Heart right ventricle (tissue), 16 donors: ENCODE results near the gene CYTL1. TPM values are rescaled to one million over a fixed set of nuclear protein-coding genes. Genes with fewer than 3 reads are reported as not detected.

Experiments used
- ATAC-seq, 8 donors: fragments of 200-7000 bp; cut with Tn5 transposase; one replicate each; pipeline ENCODE4 v1.9.1; 2020; ENCODE audit warnings: mild to moderate bottlenecking in 8 of 8, moderate library complexity in 8 of 8, moderate number of reproducible peaks in 1 of 8
- DNase-seq, 2 donors: peaks; one replicate each; pipeline ENCODE4 v3.0.0-alpha.2; 2020
- H3K27ac ChIP-seq, 10 donors: fragments of 200-600 bp; sonication (generic) in 2 of 10; one replicate each; pipeline versions ENCODE4 v1.5.0 to v1.8.0; 2020 to 2022; ENCODE audit warnings: mild to moderate bottlenecking in 3 of 10
- H3K27me3 ChIP-seq, 7 donors: fragments of 200-600 bp; one replicate each; pipeline ENCODE4 v1.8.0; 2021 to 2022; ENCODE audit warnings: mild to moderate bottlenecking in 2 of 7
- H3K36me3 ChIP-seq, 9 donors: fragments of 200-600 bp; sonication (generic) in 1 of 9; one replicate each; pipeline versions ENCODE4 v1.5.0 to v1.8.0; 2020 to 2022; ENCODE audit warnings: mild to moderate bottlenecking in 2 of 9
- H3K4me1 ChIP-seq, 9 donors: fragments of 200-600 bp; sonication (generic) in 1 of 9; one replicate each; pipeline versions ENCODE4 v1.5.0 to v1.8.0; 2020 to 2022; ENCODE audit warnings: mild to moderate bottlenecking in 4 of 9
- H3K4me3 ChIP-seq, 10 donors: fragments of 200-600 bp; sonication (generic) in 2 of 10; one replicate each; pipeline versions ENCODE4 v1.5.0 to v1.8.0; 2020 to 2022; ENCODE audit warnings: mild to moderate bottlenecking in 7 of 10, moderate library complexity in 2 of 10
- H3K9me3 ChIP-seq, 11 donors: fragments of 200-600 bp in 10 of 11; sonication (generic) in 2 of 11; one replicate each; pipeline versions ENCODE4 v1.5.0 to v1.8.0; 2013 to 2022; ENCODE audit warnings: mild to moderate bottlenecking in 2 of 11, control low read depth in 1 of 11, moderate library complexity in 1 of 11
- CTCF ChIP-seq, 9 donors: fragments of 200-600 bp; sonication (generic) in 2 of 9; IDR thresholded peaks; one replicate each; pipeline versions ENCODE4 v1.5.0 to v1.8.0; 2021 to 2022; ENCODE audit warnings: antibody characterized with exemption in 9 of 9, mild to moderate bottlenecking in 5 of 9, moderate library complexity in 1 of 9
- WGBS, 2 donors: extraction: QIAGEN DNeasy Blood & Tissue Kit; methylation state at CpG; one replicate each; pipeline ENCODE4 v1.1.7; 2013; ENCODE audit warnings: inconsistent platforms in 1 of 2; 5-methylcytosine and 5-hydroxymethylcytosine counted together
- intact Hi-C, 10 donors: fragments of 100-400 bp; cut with DNase I; formaldehyde crosslinking; loops; one replicate each; pipeline versions ENCODE4 v1.11.1 to v1.14.2; 2022
- polyA plus RNA-seq, 2 donors: library from polyadenylated mRNA; stranded (reverse); fragments of 200-250 nt; gene quantifications; one replicate each; pipeline ENCODE4 v1.2.3, GENCODE V29; 2013
- total RNA-seq, 10 donors: library from RNA; stranded (reverse); fragmentation: NEBNext Ultra II Directional in 3 of 10; extraction: Animal tissue kit (Norgen Biotek cat#: 25700) in 3 of 10; gene quantifications; one replicate each; pipeline versions ENCODE4 v1.2.1 to v1.2.4, GENCODE V29; 2021 to 2023
- donor health status: Arrhythmogenic right ventricular cardiomyopathy.
- donor health status: ischemic (EF 13 %, LVEDD 7.1; RV severe dilation, severe dysfunction).
- donor health status: healthy with polysubstance abuse.
- donor health status: DM: no; HTN: yes; CAD: no.
- donor health status: DM: no; HTN: no; CAD: no.
- donor health status: ischemic (EF 25% LVEDD 6.9; RV normal size, moderate dysfunction).
- donor health status: ischemic (EF 25% LVEDD 5.7; RV mildly dilated, moderate dysfunction).
- donor health status: healthy.
- donor health status: DM: yes; HTN: yes; CAD: no.
- donor health status: Ischemic cardiomyopathy.
- donor health status: ischemic (EF 35%, LVEDD 5.7; RV mildly dilated, moderate dysfunction).
- donor health status: nonischemic (EF 11% LVEDD 7.7; RV severe dilation, severe dysfunction).
- donor health status: DM: yes; HTN: yes; CAD: no.
- donor health status: PGD.
- donor health status: ischemic (EF 29% LVEDD 5.4; RV normal size, mild dysfunction).
- donor health status: nonischemic (EF 23%, LVEDD 6.1; RV moderate dilation, normal function).

The CYTL1 gene
- total and polyA plus RNA-seq, 12 donors = 0.20 to 0.95 (median 0.40) TPM; not detected in 6

DNA sequence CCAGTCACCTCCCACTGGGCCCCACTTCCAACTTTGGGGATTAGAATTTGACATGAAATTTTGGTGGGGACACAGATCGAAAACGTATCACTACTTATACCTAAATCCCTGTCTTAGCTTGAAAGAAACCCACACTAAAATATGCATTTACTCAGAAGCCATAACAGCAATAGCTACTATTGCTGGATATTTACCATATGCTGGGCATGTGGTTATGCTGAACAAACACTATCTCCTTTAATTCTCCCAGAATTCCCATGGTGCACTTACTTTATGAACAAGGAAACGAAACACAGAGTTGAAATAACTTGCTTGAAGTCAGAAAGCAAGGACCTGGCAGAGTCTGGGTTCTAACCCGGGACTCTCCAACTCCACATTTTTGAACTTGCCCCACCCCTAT lies 39.3 kb downstream of the CYTL1 start:
- ATAC-seq (no peak), DNase-seq (no peak)
- intact Hi-C loops = no loop called here
- no peak for TF ChIP-seq CTCF (IDR thresholded peaks at IDR 0.05)
- Histone ChIP-seq H3K9me3 (peaks cover 0 to 10% (median 0%) of the 10 kb centered on the region in 11 donors), H3K27ac (no peak overlapping the region), H3K27me3 (peaks cover 0 to under 1% (median 0%) of the 10 kb centered on the region in 7 donors), H3K36me3 (no peaks in the 10 kb centered on the region), H3K4me1 (no peaks in the 10 kb centered on the region), H3K4me3 (no peak overlapping the region)
- 86 to 88% methylated on average over 4 of the region's 4 CpGs for WGBS, 2 donors

DNA sequence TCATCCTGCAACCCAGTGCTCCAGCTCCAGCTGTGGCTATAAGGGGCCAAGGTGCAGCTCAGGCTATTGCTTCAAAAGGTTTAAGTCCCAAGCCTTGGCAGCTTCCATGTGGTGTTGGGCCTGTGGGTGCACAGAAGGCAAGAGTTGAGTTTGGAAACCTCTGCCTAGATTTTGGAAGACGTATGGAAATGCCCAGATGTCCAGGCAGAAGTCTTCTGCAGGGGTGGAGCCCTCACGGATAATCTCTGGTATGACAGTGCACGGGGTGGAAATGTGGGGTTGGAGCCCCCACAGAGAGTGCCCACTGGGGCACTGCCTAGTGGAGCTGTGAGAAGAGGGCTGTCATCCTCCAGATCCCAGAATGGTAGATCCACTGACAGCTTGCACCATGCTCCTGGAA lies 44.5 kb downstream of the CYTL1 start:
- H3K27me3 ChIP-seq = peaks cover 0 to 10% (median 0%) of the 10 kb centered on the region in 7 donors
- DNase-seq (no peak), ATAC-seq (no peak)
- intact Hi-C loops = no loop called here
- H3K4me3 ChIP-seq = no peak overlapping the region
- no peak overlapping the region for H3K27ac ChIP-seq
- 84 to 87% methylated on average over 3 of the region's 3 CpGs for WGBS, 2 donors
- no peak for TF ChIP-seq CTCF (IDR thresholded peaks at IDR 0.05)
- no peaks in the 10 kb centered on the region for H3K36me3 ChIP-seq
- H3K9me3 ChIP-seq = peaks cover 0 to 19% (median 0%) of the 10 kb centered on the region in 11 donors
- no peaks in the 10 kb centered on the region for H3K4me1 ChIP-seq

DNA sequence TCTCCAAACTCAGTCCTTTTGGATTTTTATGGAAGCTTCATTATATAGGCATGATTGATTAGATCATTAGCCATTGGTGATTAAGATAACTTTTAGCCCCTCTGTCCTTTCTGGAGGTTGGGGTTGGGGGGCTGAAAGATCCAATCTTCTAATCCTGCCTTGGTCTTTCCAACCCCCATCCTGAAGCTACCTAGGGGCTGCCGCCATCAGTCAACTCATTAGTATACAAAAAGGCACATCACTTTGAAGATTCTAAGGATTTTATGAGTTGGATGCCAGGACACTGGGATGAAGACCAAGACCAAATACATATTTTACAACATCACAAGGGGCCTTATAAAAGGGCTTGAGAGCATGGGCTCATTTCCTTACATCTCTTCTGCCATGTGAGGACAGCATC lies 47.5 kb downstream of the CYTL1 start:
- 90 to 92% methylated on average over 1 of the region's 1 CpG for WGBS, 2 donors
- DNase-seq = no peak

GRCh38 chr4:4969298-4969697 lies 50.0 kb downstream of the CYTL1 start:
- TF ChIP-seq CTCF (IDR thresholded peaks at IDR 0.05) = no peak
- DNase-seq = no peak
- Histone ChIP-seq H3K27me3 (peaks cover 0 to 11% (median 0%) of the 10 kb centered on the region in 7 donors), H3K4me3 (no peak overlapping the region), H3K4me1 (peaks cover 0 to 3% (median 0%) of the 10 kb centered on the region in 9 donors), H3K27ac (no peak overlapping the region), H3K9me3 (peaks cover 0 to 16% (median 2%) of the 10 kb centered on the region in 11 donors), H3K36me3 (no peaks in the 10 kb centered on the region)
- ATAC-seq = peak in 1 of 8 donors; percentile 90
- 80 to 88% methylated on average over 8 of the region's 8 CpGs for WGBS, 2 donors
- intact Hi-C loops = no loop called here

More for the DNA sequence above, 47.5 kb downstream of the CYTL1 start:
- H3K9me3 ChIP-seq = peaks cover 0 to 19% (median 0%) of the 10 kb centered on the region in 11 donors
- TF ChIP-seq CTCF (IDR thresholded peaks at IDR 0.05) = no peak
- no peak overlapping the region for H3K27ac ChIP-seq
- peaks cover 0 to 3% (median 0%) of the 10 kb centered on the region in 9 donors for H3K4me1 ChIP-seq
- H3K27me3 ChIP-seq = peaks cover 0 to 10% (median 0%) of the 10 kb centered on the region in 7 donors
- intact Hi-C loops = no loop called here
- no peak for ATAC-seq
- no peaks in the 10 kb centered on the region for H3K36me3 ChIP-seq
- H3K4me3 ChIP-seq = no peak overlapping the region
